Peyer's patch (tissue), 4 donors: ENCODE results near the gene RAB3A.

Experiments used
- POLR2A ChIP-seq, 2 donors: fragments of 450-650 bp; IDR thresholded peaks; one replicate each; pipeline ENCODE4 v1.5.1; 2017; ENCODE audit warnings: antibody characterized with exemption in 2 of 2, mild to moderate bottlenecking in 2 of 2, moderate library complexity in 2 of 2
- TF ChIP-seq, protein P1 (sequence below), 6 experiments: fragments of 450-650 bp in 4 of 6; fragments of 200-600 bp in 2 of 6; sonication (generic) in 1 of 6; IDR thresholded peaks; one replicate each; pipeline ENCODE4 v1.5.1; 2017 to 2019; ENCODE audit warnings: antibody characterized with exemption in 6 of 6, mild to moderate bottlenecking in 3 of 6, moderate library complexity in 1 of 6

DNA sequence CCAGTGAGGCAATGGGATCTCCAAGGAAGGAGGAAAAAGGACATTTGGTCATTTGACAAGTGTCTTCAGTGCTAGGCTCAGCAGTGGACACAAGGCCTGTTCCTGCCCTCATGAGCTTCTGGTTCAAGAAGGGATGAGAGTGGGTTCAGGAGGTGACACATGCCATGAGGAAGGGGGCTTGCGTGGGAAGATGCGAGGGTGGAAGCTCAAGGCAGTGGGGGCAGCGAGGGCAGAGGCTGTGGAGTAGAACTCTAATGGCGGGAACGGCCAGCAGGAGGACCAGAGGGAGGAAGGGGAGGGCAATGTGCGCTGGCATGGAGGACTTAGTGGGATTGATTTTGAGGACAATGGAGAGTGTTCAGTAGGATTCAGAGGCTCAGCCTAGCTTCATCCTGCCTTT lies 47.6 kb downstream of the RAB3A start:
- TF ChIP-seq, protein P1, sequence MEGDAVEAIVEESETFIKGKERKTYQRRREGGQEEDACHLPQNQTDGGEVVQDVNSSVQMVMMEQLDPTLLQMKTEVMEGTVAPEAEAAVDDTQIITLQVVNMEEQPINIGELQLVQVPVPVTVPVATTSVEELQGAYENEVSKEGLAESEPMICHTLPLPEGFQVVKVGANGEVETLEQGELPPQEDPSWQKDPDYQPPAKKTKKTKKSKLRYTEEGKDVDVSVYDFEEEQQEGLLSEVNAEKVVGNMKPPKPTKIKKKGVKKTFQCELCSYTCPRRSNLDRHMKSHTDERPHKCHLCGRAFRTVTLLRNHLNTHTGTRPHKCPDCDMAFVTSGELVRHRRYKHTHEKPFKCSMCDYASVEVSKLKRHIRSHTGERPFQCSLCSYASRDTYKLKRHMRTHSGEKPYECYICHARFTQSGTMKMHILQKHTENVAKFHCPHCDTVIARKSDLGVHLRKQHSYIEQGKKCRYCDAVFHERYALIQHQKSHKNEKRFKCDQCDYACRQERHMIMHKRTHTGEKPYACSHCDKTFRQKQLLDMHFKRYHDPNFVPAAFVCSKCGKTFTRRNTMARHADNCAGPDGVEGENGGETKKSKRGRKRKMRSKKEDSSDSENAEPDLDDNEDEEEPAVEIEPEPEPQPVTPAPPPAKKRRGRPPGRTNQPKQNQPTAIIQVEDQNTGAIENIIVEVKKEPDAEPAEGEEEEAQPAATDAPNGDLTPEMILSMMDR (IDR thresholded peaks at IDR 0.05) = no peak
- no peak for TF ChIP-seq POLR2A (IDR thresholded peaks at IDR 0.05)
